GM19438 (cell line): ENCODE results near the gene ARID1B.

Experiments
- ATAC-seq: cut with Tn5 transposase; IDR thresholded peaks from one replicate; pipeline ENCODE4 v1.9.1; 2021; ENCODE audit warnings: low read depth; ENCODE audit not compliant: unreplicated experiment

ARID1B gene

DNA sequence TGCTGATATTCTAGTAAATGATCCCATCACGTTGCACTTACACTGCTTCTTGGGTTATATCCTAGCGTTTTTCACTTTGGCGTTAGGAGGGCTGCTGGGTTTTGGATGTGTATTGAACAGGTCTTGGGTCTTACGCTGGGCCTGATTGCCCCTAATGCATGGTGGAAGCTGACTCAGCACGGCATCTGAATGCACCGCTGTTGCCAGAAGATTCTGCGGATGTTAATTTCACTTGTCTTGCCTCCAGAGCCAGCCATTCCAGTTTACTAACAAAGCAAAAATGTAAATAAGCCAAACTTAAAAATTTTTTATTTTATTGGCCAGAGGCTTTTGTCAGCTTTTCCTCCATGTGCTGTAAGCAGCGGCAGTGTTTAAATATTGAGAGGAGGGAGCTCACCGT, 312.7 kb downstream of the ARID1B start:
- no peak for ATAC-seq

DNA sequence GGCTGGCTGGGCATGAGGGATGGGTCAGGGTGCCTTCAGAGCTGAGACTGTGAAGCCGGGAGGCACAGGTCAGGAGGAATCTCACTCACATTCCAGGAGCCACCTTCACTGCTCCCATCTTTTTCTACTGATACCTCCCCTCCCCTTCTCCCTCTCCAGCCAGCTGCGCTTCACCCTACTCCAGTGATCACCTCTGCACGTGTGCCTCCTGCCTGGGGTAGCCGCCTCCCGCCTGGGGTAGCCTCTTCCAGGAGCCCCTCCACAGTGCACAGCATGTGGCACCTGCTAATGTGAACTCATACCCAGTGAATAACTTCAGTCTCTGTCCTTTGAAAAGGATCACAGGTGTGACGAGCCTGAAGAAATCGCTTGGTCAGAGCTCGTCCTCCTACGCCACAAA, 313.6 kb downstream of the ARID1B start:
- no peak for ATAC-seq

DNA sequence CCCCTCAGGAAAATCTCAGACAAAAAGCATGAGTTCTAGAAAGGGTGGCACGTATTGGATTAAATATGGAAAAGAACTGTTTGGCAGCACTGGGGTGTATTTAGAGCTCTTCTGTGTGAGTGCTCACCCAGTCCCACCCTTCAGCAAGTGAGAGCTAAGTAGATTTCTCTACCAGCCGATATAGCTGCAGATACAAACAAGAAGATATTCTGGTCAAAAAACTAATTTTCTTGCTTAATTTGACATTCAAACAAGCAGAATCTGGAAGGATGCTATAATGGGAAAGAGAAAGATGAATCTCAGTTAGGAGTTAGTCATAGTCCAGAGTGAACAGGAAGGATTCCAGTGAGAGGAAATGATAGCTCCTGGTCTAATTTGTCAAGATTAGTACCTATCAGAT, 314.1 kb downstream of the ARID1B start:
- ATAC-seq, result no peak

DNA sequence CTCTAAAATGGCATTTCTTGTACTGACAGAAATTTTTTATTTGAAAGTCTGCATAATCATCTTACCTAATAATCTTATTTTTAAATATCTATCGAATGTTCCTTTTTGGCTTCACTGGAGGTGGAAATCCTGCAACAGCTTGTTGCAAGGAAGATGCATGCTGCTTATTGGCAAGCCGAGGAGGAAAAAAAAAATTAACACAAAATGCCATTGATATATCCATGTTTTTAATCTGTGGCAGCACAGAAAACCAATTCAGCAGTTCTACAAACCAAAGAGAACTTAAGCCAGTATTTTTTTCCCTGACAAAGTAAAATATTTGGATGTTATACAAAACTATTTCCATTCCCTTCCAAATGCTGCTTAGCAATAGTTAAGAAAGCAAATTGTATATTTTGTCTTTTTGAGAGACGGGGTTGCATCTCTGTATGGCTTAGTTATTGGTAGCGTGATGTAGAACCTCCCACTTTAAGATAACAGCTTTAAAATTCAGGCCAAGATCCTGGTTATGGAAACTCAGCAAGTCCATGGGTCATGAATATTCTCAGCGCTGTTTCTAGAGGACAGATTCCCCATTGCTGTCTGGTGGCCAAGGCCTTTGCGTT, 314.8 kb downstream of the ARID1B start:
- no peak for ATAC-seq

DNA sequence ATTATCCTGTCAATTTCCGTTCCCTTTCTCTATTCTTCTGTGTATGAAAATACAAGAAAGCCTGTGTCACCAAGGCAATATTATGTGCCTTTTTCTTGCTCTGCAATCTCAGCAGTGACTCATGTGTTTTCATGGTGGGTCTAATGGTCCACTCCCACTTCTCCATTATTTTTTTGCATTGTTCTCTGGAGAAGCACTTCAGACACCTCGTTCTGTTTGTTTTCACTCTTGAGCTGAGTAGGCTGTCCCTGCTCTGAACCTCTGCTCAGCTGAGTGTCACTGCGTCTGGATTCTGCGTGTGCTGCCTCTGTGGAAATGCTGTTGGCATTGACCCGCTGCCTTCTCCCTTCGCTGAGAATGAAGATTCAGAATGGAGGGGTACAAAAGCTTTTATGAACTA, 315.6 kb downstream of the ARID1B start:
- no peak for ATAC-seq

DNA sequence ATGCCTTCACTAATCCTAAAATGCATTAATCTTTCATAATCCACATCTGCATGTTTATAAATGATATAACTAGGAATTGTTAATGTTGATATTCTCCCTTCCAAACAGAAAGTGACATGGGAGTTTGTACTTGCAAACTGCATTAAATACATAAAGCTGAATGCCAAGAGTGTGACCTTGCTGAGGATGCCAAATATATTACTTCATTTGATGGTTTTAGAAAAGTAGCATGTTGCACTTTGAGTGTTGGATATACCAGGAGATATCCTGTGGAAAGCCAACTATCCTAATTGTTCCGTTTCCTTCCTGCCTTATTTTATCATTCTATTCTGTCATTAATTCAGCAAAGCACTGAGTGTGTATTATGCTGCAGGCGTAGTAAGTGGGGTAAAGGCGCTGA, 316.4 kb downstream of the ARID1B start:
- ATAC-seq, result no peak

DNA sequence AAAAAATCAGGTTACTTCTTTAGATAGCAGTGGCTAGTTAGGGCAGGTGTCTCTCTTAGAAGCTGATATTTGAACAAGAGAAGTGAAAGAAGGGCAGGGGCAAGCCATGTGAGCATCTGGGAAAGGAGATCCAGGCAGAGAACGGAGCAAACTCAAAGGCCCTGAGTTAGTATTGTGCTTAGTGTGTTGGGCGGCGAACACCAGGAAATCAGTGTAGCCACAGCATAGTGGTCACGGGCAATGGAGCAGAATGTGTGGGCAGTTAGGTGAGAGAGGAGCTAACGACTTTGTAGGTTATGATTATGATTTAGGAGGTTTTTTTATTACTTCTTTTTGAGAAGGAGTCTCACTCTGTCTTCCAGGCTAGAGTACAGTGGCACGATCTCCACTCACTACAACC, 316.9 kb downstream of the ARID1B start:
- peak; percentile 67 for ATAC-seq

DNA sequence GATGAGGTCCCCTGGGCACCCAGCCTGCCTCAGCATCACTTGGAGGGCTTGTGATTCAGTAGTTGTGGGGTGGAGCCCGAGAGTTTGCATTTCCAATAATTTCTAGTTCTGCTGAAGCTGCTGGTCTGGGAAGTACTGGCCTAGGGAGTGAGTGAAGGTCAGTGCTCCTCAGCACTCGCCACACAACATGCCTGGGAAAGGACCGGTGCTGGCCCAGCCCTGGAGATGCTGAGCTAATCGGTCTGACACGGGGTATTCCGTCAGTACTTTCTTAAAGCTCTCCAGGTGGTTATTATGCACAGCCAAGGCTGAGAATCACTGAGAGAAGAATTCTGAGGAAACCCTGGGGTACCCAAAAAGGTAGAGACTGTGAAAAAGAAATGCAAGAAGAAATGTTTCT, 317.9 kb downstream of the ARID1B start:
- ATAC-seq, result no peak

DNA sequence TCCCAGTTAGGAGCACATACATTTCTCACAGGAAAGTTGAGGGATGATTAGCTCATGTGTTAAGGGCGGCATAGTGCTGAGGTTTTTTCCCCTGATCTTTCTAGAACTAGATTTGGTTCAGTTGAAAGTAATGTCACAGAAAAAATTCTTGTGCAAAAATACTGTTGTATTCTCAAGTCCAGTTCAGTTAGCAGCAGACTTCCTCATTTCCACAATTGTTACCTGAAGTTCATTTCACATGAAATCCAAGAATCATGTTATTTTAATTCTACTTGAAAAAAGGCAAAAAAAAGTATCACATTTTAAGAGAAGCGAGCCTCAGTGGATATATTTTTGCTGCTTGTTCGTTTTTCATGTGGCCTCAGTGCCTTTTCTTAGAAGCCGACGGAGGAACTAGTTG, 318.4 kb downstream of the ARID1B start:
- ATAC-seq, result no peak

DNA sequence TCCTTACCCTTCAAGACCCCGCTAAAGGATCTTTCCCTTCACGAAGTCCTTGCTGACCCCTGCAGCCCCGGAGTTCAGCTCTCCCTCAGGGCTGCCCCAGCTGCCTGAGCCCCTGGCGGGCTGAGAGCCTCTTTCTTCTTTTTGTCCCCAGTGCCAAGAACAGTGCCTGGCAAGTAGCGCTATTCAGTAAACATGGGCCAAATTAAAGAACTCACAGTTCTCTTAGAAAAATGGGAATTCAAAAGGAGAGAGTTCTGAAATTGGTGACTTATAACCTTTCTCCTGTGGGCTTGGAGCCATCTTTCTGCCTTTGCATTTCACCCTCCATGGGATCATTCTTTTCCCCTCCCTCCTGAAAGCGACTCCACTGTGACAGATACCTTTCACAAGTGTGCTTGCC, 318.9 kb downstream of the ARID1B start:
- ATAC-seq, result no peak

DNA sequence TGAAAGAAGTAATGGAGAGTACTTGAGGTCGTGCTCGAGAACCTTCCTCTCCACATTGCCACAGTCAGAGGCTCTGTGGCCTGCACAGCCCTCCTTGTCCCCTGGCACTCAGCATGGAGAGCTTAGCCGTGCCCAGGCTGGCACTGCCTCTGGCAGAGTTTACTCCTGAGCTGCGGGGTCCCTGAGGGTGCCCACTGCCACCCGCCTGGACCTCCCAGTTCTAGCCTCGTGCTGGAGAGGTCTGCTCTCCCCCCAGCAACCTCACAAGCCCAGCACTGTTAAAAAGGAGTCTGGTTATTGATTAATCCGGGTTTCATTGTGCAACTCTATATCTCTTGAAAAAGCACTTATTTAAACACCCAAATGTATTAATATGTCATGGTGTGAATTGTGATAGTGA, 319.3 kb downstream of the ARID1B start:
- no peak for ATAC-seq

DNA sequence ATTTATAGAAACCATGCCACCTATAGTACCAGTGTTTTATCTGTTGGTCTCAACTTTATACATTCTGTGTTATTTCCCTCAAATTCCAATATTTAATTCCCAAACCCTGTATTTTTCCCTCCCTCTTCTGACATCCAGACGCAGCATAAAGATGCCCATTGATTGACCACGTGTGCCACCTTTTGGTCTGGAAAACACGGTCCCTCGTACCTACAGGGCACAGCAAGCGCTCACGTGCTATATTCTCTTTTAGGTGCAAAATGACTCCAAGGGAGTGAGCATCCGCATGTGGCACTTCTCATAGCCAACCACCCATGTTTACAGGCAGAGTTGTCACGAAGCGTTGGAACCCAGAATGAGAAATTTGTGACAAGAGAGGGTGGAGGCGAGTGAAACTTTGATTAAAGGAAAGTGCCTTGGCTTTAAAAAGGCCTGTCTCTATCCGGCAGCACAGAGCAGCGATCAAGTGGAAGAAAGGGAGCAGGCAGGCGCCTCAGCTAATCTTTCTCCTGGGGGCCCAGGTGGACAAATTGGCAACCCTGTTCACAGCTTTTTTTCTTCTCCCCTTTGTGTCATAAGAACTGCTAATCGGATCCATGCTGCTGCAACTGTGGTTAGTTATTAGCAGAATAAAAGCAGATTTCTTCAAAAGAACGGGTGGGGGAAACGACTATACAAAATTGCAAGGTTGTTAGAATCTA, 320.2 kb downstream of the ARID1B start:
- no peak for ATAC-seq

DNA sequence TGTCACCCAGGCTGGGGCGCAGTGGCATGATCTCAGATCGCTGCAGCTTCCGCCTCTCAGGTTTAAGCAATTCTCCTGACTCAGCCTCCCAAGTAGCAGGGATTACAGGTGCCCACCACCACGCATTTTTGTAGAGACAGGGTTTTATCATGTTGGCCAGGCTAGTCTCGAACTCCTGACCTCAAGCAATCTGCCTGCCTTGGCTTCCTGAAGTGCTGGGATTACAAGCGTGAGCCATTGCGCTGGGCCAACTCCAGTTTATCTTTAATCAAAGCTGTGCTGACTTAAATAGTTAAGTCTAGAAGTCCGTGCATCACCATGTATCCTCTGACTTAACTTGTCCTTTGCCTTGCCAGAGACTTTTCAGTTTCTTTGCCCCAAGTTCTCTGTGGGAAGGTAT, 321.8 kb downstream of the ARID1B start:
- ATAC-seq, result no peak

DNA sequence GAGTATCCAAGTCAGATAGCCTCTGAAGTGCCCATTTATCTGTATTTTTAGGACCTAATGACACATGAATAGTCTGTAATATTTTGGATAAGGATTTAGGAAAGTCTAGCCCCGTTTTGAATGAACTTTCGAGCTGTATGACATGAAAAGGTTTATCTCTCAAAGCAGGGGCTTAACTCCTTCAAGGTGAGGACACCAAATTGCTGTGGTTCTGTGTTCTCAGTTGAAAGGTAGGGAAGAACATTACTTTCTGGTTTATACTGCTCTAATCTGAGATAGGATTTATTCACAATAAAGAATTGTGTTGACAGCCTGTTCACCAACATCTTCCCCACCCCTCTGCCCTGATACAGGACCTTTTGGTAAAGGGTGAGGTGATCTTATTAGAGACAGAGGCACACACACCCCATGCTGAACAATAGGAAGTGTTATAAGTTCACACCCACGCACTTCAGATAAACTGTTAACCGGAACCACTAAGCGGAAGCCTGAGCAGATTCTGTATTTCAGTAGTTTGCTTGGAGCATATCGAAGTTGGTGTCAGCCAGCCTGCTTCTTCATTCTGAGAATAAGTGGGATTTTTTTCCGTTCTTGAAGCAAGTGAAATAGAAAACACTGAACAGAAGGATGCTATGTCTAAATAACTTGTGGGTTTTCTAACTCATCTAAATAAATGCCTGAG, 322.9 kb downstream of the ARID1B start:
- peak; percentile 91 for ATAC-seq

DNA sequence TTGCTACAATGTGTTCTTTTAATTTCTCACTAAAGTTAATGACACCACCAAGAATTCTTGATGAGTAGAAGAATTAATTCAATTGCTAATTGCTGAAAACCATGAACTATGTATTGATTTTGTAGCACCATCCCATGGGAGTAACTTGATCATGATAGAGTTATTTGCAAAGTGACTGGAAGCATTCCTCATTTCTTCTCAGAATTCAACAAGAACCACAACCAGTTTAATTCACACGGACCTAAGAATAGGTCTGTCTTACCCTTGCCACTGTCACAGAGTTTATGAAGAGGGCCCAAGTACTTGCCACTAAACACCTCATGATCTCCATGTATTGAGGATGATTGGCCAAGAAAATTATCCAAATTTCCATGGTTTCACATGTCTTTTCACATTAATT, 324.0 kb downstream of the ARID1B start:
- no peak for ATAC-seq

DNA sequence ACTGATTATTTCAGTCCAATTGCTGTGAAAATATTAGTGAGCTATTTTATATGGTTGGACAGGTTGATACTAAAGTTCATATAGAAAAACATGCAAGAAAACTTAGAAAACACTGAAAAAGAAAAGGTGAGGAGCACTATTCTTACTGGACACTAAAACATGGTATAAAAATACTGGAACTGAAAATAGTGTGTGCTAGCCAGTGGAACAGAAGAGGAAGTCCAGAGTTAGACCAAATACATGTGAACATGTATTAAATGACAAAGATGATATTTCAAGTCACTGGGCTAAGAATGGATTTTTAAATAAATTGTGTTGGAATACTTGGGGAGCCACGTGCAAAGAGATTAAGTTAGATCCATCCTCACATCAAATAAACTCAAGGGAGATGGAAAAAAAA, 327.6 kb downstream of the ARID1B start:
- ATAC-seq, result no peak

DNA sequence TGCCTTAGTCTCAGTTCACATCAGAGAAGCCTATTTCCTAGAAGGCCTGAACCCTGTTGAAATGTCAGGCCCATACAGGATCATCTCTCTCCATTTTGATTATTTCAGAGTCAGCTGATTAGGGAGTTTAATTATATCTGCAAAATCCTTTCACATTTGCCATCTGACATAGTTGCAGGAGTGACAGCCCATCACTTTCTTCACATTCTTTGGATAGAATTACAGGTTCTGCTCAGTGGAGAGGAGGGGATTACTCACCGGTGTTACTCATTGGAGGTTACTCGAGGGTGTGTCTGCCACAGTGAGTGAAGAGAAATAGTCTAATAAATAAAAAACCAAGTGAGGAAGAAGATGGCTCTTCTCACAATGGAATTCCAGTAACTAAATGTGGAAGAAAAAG, 329.3 kb downstream of the ARID1B start:
- no peak for ATAC-seq

DNA sequence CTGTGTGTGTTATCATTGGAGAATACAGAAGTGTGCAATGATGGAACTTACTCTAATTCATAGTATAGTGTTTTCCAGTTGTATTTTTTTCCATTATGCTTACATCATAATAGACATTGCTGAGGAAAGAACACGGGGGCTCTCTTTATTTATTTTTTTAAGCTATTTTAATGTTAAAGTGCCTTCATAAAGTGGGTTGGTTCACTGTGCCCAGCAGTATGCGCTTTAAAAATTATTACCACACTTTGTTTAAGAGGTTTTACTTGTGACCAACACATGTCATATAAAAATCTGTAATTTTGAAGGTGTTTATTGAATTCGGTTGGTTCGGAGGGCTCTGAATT, 330.4 kb downstream of the ARID1B start:
- ATAC-seq, result no peak

DNA sequence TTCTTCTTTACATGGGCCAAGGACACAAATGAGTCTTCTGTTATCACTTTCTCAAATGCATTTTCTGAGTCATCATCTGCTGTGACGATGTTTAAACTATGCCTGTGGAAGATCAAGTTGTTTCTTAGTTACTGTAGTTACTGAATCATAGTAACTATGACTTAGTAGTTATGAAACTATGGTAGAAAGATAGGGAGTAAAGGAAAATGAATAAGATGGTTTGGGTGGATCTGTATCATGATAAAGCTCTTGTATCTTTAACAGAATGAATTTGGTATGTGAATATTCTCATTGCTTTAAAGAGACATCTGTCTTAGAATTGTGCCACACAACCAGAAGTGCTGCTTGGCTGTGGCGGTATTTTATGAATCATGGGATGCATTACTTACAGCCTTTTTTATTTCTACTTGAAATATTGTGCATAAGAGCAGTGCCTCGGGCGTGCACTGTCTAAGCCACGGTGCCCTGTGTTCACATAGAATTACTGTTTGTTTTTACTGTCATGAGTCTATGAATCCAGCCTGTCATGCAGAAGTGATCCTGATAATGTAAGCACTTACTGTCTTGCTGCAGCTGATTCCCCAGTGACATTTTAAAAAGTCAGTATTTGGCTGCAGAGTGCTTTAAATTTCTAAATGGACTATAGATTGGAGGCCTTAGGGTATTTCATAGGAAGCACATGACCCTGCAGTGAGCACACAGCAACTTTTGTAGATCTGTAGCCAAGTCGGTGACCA, 330.9 kb downstream of the ARID1B start:
- no peak for ATAC-seq

DNA sequence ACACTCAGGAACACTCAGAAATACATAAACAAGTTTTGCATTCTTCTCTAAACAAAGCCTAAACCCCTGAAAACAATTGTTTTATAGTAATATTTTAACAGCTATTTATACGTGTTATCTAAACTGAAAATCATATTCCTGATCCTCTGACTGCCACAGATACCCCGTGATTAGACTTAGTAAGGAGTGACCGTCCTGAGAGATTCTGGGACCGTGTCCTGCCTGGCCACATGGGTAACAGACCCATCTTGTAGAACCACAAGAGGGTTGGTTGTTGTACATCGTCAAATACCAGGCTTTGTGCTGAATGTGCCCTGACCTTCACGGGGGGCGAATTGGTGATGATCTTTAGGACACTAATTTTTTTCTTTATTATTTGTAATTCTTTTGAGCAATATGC, 331.7 kb downstream of the ARID1B start:
- no peak for ATAC-seq

DNA sequence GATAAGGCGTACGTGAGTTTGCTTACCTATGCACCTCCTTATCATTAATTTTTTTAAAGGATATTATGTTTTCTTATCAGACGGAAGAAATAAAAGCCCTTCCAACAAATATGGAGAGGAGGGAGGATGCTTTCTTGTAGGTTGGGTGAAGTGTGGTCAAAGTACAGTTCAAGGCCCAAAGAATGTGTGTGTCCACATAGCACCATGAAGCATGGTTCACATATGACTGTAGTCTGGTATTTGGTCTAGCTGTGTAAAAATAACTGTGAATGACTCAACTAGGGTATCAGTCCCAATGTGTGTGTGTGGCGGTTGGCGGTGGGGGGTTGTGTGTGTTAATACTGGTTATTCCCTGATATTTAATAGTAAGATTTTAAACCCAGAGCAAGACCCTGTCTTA, 333.4 kb downstream of the ARID1B start:
- no peak for ATAC-seq

DNA sequence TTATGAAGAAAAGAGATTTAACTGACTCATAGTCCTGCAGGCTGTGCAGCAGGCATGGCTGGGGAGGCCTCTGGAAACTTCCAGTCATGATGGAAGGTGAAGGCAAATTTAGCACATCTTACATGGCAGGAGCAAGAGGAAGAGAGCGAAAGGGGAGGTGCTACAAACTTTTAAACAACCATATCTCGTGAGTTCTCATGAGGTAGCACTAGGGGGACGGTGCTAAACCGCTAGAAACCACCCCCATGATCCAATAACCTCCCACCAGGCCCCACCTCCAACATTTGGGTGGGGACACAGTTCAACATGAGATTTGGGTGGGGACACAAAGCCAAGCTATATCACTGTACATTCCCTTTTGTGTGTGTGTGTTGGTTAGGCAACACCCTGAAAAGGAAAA, 336.2 kb downstream of the ARID1B start:
- ATAC-seq, result no peak
